H1 (cell line): Measurements from ENCODE around the gene PER2. TPM values are rescaled to one million over a fixed set of nuclear protein-coding genes. Genes with fewer than 3 reads are reported as not detected.

ENCODE experiments used
- CTCF ChIA-PET: fragments of 300-600 bp; sonication (Branson Sonifier 250); formaldehyde crosslinking; loops from one replicate; lab custom pipeline; 2021; ENCODE audit not compliant: partially characterized antibody; lab: Charles Lee
- POLR2A ChIA-PET: fragments of 300-600 bp; sonication (Branson Sonifier 250); formaldehyde crosslinking; loops from one replicate; lab custom pipeline; 2021; ENCODE audit warnings: inconsistent platforms; ENCODE audit not compliant: partially characterized antibody; lab: Charles Lee
- DNase-seq, 2 experiments: peaks; one replicate each; pipeline versions ENCODE4 v3.0.0 to v3.0.0-alpha.2; 2010 to 2022; ENCODE audit warnings: low spot score in 2 of 2, low read depth in 1 of 2, mixed read lengths in 1 of 2
- FAIRE-seq: peaks from 2 replicates; lab custom pipeline; 2011; peaks lifted over from hg19 to GRCh38; lab: Jason Lieb, UNC
- H2AFZ ChIP-seq: 2 replicates; pipeline ENCODE4 v1.8.1; 2012; ENCODE audit warnings: low read length, inconsistent platforms
- H2AK5ac ChIP-seq: 2 replicates; pipeline ENCODE4 v1.6.1; 2013; ENCODE audit warnings: low read depth, low read length
- H2BK120ac ChIP-seq: replicated peaks from 2 replicates; pipeline ENCODE3; 2013; ENCODE audit warnings: low read depth, low read length, inconsistent platforms
- H2BK12ac ChIP-seq: 2 replicates; pipeline ENCODE4 v1.6.1; 2013; ENCODE audit warnings: low read depth, low read length
- H2BK15ac ChIP-seq: 2 replicates; pipeline ENCODE4 v1.6.1; 2013; ENCODE audit warnings: low read length
- H2BK20ac ChIP-seq: 2 replicates; pipeline ENCODE4 v1.6.1; 2013; ENCODE audit warnings: low read length
- H2BK5ac ChIP-seq: 2 replicates; pipeline ENCODE4 v1.6.1; 2013; ENCODE audit warnings: low read depth, low read length
- H3K14ac ChIP-seq: 2 replicates; pipeline ENCODE4 v1.6.1; 2013; ENCODE audit warnings: inconsistent platforms; ENCODE audit not compliant: insufficient read length
- H3K18ac ChIP-seq: 2 replicates; pipeline ENCODE4 v1.6.1; 2013; ENCODE audit warnings: low read length; ENCODE audit errors: extremely low read depth
- H3K23ac ChIP-seq: 2 replicates; pipeline ENCODE4 v1.6.1; 2013; ENCODE audit warnings: inconsistent platforms; ENCODE audit not compliant: insufficient read length
- H3K23me2 ChIP-seq: 2 replicates; pipeline ENCODE4 v1.6.1; 2013; ENCODE audit warnings: low read depth, low read length
- H3K27ac ChIP-seq: 2 replicates; pipeline ENCODE4 v1.6.1; 2011; ENCODE audit warnings: low read depth, low read length, inconsistent platforms
- H3K27me3 ChIP-seq, 4 experiments: replicated peaks in 1 of 4; 1 replicate in 1 of 4; 2 replicates in 3 of 4; pipeline versions ENCODE4 v1.6.1 to v1.8.1; 2011 to 2013; ENCODE audit warnings: low read length in 3 of 4, mild to moderate bottlenecking in 3 of 4, inconsistent platforms in 2 of 4, mixed read lengths in 2 of 4, moderate library complexity in 1 of 4; ENCODE audit not compliant: control insufficient read depth in 3 of 4, insufficient read depth in 3 of 4; ENCODE audit errors: extremely low read depth in 1 of 4
- H3K36me3 ChIP-seq, 4 experiments: 2 replicates each; pipeline versions ENCODE4 v1.6.1 to v1.8.1; 2011 to 2013; ENCODE audit warnings: mild to moderate bottlenecking in 4 of 4, low read length in 3 of 4, moderate library complexity in 2 of 4, control low read depth in 1 of 4, inconsistent platforms in 1 of 4; ENCODE audit not compliant: insufficient read depth in 4 of 4, control insufficient read depth in 2 of 4
- H3K4ac ChIP-seq: replicated peaks from 2 replicates; pipeline ENCODE3; 2013; ENCODE audit warnings: low read length, low read depth, mixed read lengths, inconsistent platforms; ENCODE audit not compliant: insufficient read length
- H3K4me1 ChIP-seq, 4 experiments: replicated peaks in 1 of 4; 1 replicate in 1 of 4; 2 replicates in 3 of 4; pipeline versions ENCODE4 v1.6.1 to v1.8.1; 2011 to 2013; ENCODE audit warnings: low read length in 3 of 4, inconsistent platforms in 2 of 4, mixed read lengths in 1 of 4; ENCODE audit not compliant: insufficient read depth in 4 of 4, control insufficient read depth in 3 of 4
- H3K4me2 ChIP-seq, 2 experiments: 2 replicates each; pipeline versions ENCODE4 v1.6.1 to v1.8.1; 2011 to 2013; ENCODE audit warnings: low read depth in 2 of 2, low read length in 2 of 2, control low read depth in 1 of 2, inconsistent platforms in 1 of 2, mild to moderate bottlenecking in 1 of 2; ENCODE audit not compliant: insufficient read depth in 1 of 2
- H3K4me3 ChIP-seq, 4 experiments: fragments of 200-600, 300-600 bp in 1 of 4; sonication (generic), shearing (Covaris generic), sonication (Bioruptor Twin) in 1 of 4; 2 replicates each; pipeline versions ENCODE4 v1.5.1 to v1.8.1; 2011 to 2016; ENCODE audit warnings: low read length in 4 of 4, low read depth in 3 of 4, control low read depth in 2 of 4, inconsistent platforms in 2 of 4, mild to moderate bottlenecking in 2 of 4, mixed read lengths in 1 of 4, moderate library complexity in 1 of 4; ENCODE audit not compliant: insufficient read depth in 2 of 4; ENCODE audit errors: extremely low read depth in 1 of 4
- H3K56ac ChIP-seq: replicated peaks from 2 replicates; pipeline ENCODE3; 2013; ENCODE audit warnings: low read depth, mild to moderate bottlenecking, mixed read lengths, low read length, inconsistent platforms; ENCODE audit not compliant: insufficient read length
- H3K79me1 ChIP-seq: 2 replicates; pipeline ENCODE4 v1.6.1; 2013; ENCODE audit warnings: low read depth, low read length, control low read depth
- H3K79me2 ChIP-seq, 2 experiments: 2 replicates each; pipeline versions ENCODE4 v1.6.1 to v1.8.1; 2012 to 2013; ENCODE audit warnings: low read length in 2 of 2, mild to moderate bottlenecking in 2 of 2, inconsistent platforms in 1 of 2; ENCODE audit not compliant: insufficient read depth in 2 of 2, control insufficient read depth in 1 of 2
- H3K9ac ChIP-seq, 4 experiments: replicated peaks in 1 of 4; 1 replicate in 1 of 4; 2 replicates in 3 of 4; pipeline versions ENCODE4 v1.6.1 to v1.8.1; 2011 to 2013; ENCODE audit warnings: low read depth in 3 of 4, low read length in 3 of 4, control low read depth in 2 of 4, mild to moderate bottlenecking in 2 of 4, moderate library complexity in 2 of 4, inconsistent platforms in 1 of 4; ENCODE audit errors: extremely low read depth in 1 of 4
- H3K9me3 ChIP-seq, 2 experiments: 2 replicates each; pipeline versions ENCODE4 v1.6.1 to v1.8.1; 2012 to 2013; ENCODE audit warnings: mild to moderate bottlenecking in 2 of 2, moderate library complexity in 2 of 2, control low read depth in 1 of 2, inconsistent platforms in 1 of 2, low read depth in 1 of 2, low read length in 1 of 2, mixed read lengths in 1 of 2; ENCODE audit not compliant: insufficient read depth in 2 of 2
- H4K20me1 ChIP-seq, 2 experiments: replicated peaks in 1 of 2; 2 replicates each; pipeline versions ENCODE3 to v1.8.1; 2011 to 2013; ENCODE audit warnings: inconsistent platforms in 2 of 2, low read length in 2 of 2, mild to moderate bottlenecking in 1 of 2; ENCODE audit not compliant: insufficient read depth in 2 of 2, control insufficient read depth in 1 of 2
- H4K5ac ChIP-seq: 2 replicates; pipeline ENCODE4 v1.6.1; 2013; ENCODE audit warnings: low read length, low read depth, mixed read lengths, inconsistent platforms; ENCODE audit not compliant: insufficient read length
- H4K8ac ChIP-seq: 2 replicates; pipeline ENCODE4 v1.8.0; 2013; ENCODE audit warnings: mild to moderate bottlenecking, moderate library complexity, low read length, inconsistent platforms; ENCODE audit not compliant: insufficient read depth; ENCODE audit errors: extremely low read depth
- H4K91ac ChIP-seq: replicated peaks from 2 replicates; pipeline ENCODE3; 2013; ENCODE audit warnings: low read length, mixed read lengths, inconsistent platforms; ENCODE audit not compliant: insufficient read length
- BRCA1 ChIP-seq: IDR thresholded peaks from 2 replicates; pipeline ENCODE4 v1.6.1; 2012; ENCODE audit warnings: low read depth, low read length, improper control_type of control experiment
- CBX5 ChIP-seq: fragments of 300-800, 300-1000 bp; sonication (generic); IDR thresholded peaks from 2 replicates; pipeline ENCODE4 v1.7.1; 2016; ENCODE audit warnings: antibody characterized with exemption, low read length, low read depth
- E2F6 ChIP-seq: IDR thresholded peaks from 2 replicates; pipeline ENCODE4 v1.6.1; 2012; ENCODE audit warnings: inconsistent platforms
- EP300 ChIP-seq, 2 experiments: IDR thresholded peaks; 1 replicate in 1 of 2; 2 replicates in 1 of 2; pipeline ENCODE4 v1.6.1; 2011 to 2012; ENCODE audit warnings: low read depth in 2 of 2, low read length in 2 of 2, mild to moderate bottlenecking in 2 of 2, borderline replicate concordance in 1 of 2, inconsistent platforms in 1 of 2, moderate library complexity in 1 of 2
- NANOG ChIP-seq: IDR thresholded peaks from 2 replicates; pipeline ENCODE4 v1.6.1; 2011; ENCODE audit warnings: low read length, low read depth, mild to moderate bottlenecking, inconsistent platforms; ENCODE audit not compliant: insufficient read depth, poor library complexity, severe bottlenecking
- RNF2 ChIP-seq: fragments of 200-900, 300-1000 bp; sonication (generic); IDR thresholded peaks from 2 replicates; pipeline ENCODE4 v1.7.1; 2016; ENCODE audit warnings: borderline replicate concordance, low read depth, mild to moderate bottlenecking, antibody characterized with exemption, low read length; ENCODE audit not compliant: poor library complexity, severe bottlenecking; ENCODE audit errors: missing control alignments
- WGBS, 2 experiments: shearing (Covaris generic) in 1 of 2; methylation state at CpG; one replicate each; pipeline versions ENCODE4 v1.1.6 to v1.1.7; 2013 to 2015; ENCODE audit warnings: low lambda C conversion rate in 2 of 2, mixed read lengths in 2 of 2, inconsistent platforms in 1 of 2, low coverage in 1 of 2, missing lambda C conversion rate in 1 of 2; ENCODE audit not compliant: insufficient replicate concordance in 2 of 2, insufficient coverage in 1 of 2, insufficient read length in 1 of 2; ENCODE audit errors: extremely low coverage in 1 of 2, missing lambda C conversion rate in 1 of 2; 5-methylcytosine and 5-hydroxymethylcytosine counted together
- polyA plus RNA-seq, 7 experiments: library from polyadenylated mRNA; depleted of rRNA in 3 of 7; stranded (reverse) in 5 of 7; unstranded in 2 of 7; fragments of >200 nt in 5 of 7; fragments of 200-250 nt in 2 of 7; gene quantifications; 1 replicate in 5 of 7; 2 replicates in 1 of 7; 4 replicates in 1 of 7; pipeline versions ENCODE4 v1.2.1 to v1.2.3, GENCODE V29; 2011 to 2013; ENCODE audit warnings: missing spikeins in 2 of 7, mixed read lengths in 2 of 7
- total RNA-seq: library from RNA; stranded (reverse); fragmentation: NEBNext Ultra II Directional; extraction: Animal tissue kit (Norgen Biotek cat#: 25700); gene quantifications from 2 replicates; pipeline ENCODE4 v1.2.1, GENCODE V29; 2021

The PER2 gene
- total and polyA plus RNA-seq, 2 of the 8 experiments (the other 6 are each of a cell fraction or from before 2014, with no cell fraction given) = 0.91 to 5.5 TPM

GRCh38 chr2:238326801-238327365 is 38.5 kb upstream of the PER2 start:
- Histone ChIP-seq H3K18ac (no peak overlapping the region), H3K23me2 (no peaks in the 10 kb centered on the region), H2BK5ac (no peak overlapping the region), H3K4ac (no peak overlapping the region), H3K4me3 (no peak overlapping the region), H3K27me3 (no peaks in the 10 kb centered on the region), H3K9me3 (no peaks in the 10 kb centered on the region), H2BK120ac (no peak overlapping the region), H4K91ac (no peak overlapping the region), H3K79me2 (no peaks in the 10 kb centered on the region), H2AFZ (no peak overlapping the region), H3K79me1 (no peaks in the 10 kb centered on the region; the same call in 1 of the 2 replicates), H3K14ac (no peak overlapping the region), H4K20me1 (peaks cover 0 to 4% of the 10 kb centered on the region in 2 experiments), H2BK20ac (no peak overlapping the region), H3K23ac (no peak overlapping the region), H3K4me1 (no peaks in the 10 kb centered on the region), H2BK12ac (no peak overlapping the region), H2BK15ac (no peak overlapping the region), H3K4me2 (no peak overlapping the region), H2AK5ac (no peak overlapping the region), H3K9ac (no peak overlapping the region), H4K5ac (no peak overlapping the region), H3K56ac (no peak overlapping the region), H4K8ac (no peak overlapping the region), H3K27ac (no peak overlapping the region), H3K36me3 (peaks cover 0 to 20% (median under 1%) of the 10 kb centered on the region in 4 experiments; a peak in 3 of 8 replicates)
- CTCF ChIA-PET = interaction anchor here (1.7 kb wide), 1 partner anchor 63 kb away, joined by 4 read pairs; no protein-coding TSS in a partner anchor
- WGBS, 2 experiments = 93% methylated on average over 12 of the region's 12 CpGs; no CpG with 5 or more reads in 1 of the 2 experiments
- POLR2A ChIA-PET = interaction anchor here (1.1 kb wide), 1 partner anchor 9 kb away, joined by 3 read pairs; no protein-coding TSS in a partner anchor
- no peak for DNase-seq
- no peak for FAIRE-seq
- TF ChIP-seq BRCA1 (no peak), CBX5 (no peak), RNF2 (no peak), E2F6 (no peak), NANOG (no peak), EP300 (IDR thresholded peaks at IDR 0.05; ENCODE audit: borderline replicate concordance in 1 of 2, low read depth in 2 of 2, low read length in 2 of 2) (no peak)
